GM21576 (cell line): ENCODE results near the gene PDCD2.
"Not testable (repeated sequence)": the region's sequence is repeated elsewhere in the genome, so short reads cannot be mapped to it uniquely, and the experiment has no call there.

Source experiments
- ATAC-seq: cut with Tn5 transposase; IDR thresholded peaks from one replicate; pipeline ENCODE4 v1.9.1; 2021; ENCODE audit warnings: mild to moderate bottlenecking, moderate library complexity; ENCODE audit not compliant: unreplicated experiment

The PDCD2 gene

DNA sequence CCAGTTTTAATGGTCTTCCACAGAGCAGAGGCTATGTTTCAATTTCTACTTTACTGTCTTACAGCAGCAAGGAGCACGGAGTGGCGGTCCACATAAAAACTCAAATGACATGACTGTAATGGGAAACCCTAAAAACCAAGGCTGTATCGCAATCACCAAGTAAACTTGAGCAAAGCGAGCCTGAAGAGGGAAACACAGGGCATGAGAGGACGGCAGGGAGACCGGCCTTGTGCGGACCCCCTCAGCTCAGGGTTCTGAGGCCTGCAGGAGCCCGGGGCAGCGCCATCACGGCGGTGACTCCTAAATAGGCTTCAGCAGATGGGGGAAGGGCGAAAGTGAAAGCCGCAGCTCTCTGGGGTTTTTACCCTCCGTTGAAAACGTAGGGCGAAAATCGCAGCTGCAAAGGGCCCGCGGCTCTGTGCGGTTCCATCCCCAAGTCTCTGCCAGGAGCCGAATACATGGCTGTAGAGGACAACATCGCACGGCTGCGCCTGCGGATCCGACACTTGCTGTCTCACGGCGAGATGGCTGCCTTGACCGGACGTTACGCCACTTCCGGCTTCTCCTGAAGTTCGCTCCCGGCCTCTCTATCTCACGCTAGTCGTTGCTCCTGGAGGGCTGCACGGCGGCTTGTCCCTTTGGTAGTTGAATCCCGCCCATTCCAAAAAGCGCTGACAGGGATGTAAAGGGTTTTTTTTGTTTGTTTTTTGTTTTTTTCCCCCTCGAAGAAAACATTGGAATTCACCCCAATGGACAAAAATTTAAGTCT is 31.5 kb downstream of the PDCD2 start, which contains the start of gene PSMB1:
PSMB1 (minus strand) TSS at position 543 of the 769 bp plus-strand sequence; CDS start at position 478, 65 bp downstream.
- ATAC-seq, result peak; percentile 65

DNA sequence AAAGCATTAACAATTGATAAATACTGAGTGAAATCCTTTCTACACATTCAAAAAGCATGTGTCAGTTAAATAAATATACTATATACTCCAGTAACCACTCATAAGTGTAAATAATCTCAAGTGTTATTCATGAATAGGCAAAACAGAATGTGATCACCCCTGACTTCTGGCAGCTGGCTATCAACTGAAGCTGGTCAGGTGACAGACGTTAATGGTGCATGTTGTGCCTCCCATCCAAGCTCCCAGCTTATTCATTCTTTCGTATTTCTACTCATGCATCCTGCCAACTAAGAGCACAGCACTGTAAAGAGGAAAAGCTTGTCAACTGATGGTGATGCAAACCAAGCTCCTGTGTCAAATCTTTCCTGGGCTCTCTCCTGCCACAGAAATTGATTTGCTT is 39.0 kb downstream of the PDCD2 start:
- ATAC-seq, result no peak

DNA sequence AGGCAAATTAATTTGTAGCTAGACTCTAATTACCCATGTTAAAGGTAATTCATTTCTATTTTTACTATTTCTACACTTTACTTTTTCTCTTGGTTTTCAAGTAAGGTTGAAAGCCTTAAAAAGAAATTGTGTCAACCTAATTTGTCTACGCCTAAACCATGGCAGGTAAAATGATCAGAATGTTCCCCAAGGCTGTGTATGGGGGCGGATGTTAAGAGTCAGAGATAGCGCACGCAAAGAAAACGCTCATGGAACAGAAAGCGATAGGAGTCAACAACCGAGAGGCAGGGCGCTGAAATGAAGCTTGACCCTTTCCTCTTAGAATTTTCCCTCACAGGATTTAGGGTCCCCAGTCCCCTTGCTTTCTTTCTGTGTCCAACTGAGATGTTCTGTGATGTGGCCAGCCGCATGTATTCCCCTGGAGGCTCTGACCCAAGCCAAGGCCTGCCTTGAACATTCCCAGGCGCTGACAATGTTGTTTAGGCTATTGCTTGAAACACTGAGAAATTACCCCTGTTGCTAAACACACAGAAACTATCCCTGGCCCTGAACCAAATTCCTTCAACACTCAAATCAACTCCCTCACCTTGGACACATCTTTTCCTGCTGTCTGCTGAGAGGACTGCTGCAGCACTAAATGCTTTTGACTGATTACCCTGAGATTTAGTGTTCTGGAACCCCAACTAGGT is 42.3 kb downstream of the PDCD2 start:
- no peak for ATAC-seq

DNA sequence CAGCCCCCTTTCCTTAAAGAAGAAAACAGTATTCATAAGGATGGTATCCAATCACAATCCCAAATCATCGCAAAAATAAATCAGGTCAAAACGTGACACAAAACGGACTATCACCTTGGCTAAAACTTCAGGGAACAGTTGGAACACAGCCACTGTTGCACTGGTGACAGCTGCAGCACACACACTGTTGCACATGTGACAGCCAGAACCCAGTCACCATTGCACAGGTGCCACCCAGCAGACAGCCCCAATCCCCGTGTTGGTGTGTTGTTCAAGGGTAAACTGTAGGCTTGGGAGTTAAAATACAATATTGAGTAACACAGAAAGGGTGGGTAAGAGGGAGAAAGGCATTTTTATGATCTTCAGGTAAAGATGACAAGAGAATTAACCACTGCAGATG is 47.1 kb downstream of the PDCD2 start:
- no peak for ATAC-seq

DNA sequence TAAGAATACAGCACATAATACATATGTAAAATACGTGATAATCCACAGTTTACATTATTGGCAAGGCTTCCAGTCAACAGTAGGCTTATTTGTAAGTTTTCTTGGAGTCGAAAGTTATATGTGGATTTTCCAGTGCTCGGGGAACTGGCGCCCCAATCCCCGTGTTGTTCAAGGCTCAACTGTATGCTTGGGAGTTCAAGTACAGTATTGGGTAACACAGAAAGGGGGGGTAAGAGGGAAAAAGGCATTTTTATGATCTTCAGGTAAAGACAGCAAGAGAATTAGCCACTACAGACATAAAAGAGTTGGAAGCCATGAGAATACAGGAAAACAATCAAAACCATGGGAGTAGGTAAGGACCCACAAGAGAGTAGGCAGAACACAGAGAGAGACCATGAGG is 47.8 kb downstream of the PDCD2 start:
- no peak for ATAC-seq

DNA sequence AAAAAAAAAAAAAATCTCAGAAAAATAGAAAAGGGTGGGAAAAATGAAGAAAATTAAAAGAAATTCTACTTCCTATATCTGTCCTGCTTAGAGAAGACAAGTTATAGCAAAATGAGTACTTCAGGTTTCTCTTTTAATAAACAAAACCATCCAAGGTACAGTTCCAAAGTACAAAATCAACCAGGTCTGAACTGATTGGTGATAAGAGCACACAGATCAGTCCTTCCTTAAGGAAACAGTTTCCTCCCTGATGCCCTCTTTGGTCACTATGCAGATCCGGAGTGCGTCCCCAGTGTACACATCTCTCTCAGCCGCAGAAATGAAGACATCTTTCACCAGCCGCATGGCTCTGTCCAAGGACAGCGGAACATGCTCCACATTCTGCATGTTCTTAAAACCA is 49.4 kb downstream of the PDCD2 start:
- no peak for ATAC-seq

DNA sequence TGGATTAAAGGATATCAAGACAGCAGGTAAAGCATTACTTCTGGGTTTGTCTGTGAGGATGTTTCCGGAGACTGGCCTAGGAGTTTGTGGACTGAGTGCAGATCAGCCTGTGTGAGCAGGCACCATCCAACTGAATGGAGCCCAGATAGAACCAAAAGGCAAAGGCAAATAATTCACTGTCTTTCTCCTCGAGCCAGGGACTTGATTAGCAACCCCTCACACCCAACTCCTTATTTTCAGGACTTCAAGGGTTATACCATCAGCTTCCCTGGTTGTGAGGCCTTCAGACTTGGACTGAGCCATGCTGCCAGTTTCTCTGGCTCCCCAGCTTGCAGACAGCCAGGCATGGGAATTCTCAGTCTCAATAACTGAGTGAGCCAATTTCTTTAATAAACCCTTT is 50.6 kb downstream of the PDCD2 start:
- ATAC-seq, result no peak

DNA sequence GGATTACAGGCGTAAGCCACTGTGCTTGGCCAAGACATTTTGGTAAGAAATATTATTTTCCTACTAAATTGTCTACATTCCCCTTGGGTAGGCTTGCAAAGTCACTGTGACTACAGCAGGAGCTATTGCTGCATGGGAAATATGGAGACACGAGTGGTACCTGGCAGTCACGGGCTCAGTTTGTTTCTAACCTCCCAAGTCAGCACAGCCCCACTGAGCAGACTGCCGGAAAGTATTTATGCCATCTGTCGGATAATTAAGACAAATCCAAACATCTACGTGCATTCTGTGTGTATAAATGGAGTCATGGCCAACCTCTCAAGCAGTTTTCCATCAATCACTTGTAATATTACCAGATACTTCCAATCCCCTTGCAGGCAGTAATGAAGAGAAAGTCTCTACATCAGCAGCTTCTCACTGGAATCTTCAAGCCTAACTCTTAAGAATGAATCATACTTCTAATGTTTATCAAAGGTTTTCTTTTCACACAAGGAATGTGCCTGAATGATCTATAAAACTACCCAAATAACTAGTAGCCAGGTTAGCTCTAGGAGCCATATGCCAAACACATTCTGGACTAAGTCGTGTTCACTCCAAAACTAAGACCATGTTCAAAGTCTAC is 51.5 kb downstream of the PDCD2 start:
- ATAC-seq, result no peak

DNA sequence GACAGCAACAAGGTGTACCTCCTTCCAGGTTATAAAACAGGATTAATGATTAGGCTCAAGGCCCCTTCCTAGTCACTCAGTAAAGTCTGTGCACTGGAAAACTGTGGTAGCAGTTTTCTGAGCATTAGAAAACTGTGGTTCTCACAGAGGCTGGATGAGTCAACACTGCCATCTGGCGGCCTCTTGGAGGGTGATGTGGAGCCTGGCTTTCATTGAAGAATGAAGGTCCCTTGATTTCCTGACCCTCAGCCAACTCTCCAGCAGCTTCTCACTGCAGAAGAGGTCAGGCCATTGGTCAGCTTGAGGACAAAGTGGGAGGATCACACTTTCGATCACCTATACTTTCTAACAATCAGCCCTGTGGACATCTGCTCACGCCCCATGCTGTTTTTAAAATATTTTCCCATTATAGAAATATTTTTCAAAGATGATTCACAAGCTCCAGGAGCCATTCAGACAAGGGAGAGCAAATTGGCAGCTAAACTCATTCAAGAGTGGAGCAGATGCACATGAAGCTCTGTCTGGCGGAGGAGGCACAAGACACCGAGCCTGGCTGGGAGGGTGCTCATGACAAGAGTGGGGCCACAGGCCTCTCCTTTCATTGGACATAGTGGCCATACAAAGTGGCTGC is 54.5 kb downstream of the PDCD2 start:
- peak; percentile 63 for ATAC-seq

DNA sequence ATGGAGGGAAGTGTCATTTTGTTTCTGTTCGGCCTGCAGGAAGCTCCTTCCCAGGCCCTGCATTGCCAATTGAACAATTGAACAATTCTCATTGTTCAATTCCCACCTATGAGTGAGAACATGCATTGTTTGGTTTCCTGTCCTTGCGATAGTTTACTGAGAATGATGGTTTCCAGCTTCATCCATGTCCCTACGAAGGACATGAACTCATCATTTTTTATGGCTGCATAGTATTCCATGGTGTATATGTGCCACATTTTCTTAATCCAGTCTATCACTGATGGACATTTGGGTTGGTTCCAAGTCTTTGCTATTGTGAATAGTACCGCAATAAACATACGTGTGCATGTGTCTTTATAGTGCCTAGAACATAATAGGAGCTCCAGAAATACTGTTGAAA is 56.4 kb downstream of the PDCD2 start:
- not testable (repeated sequence) for ATAC-seq

DNA sequence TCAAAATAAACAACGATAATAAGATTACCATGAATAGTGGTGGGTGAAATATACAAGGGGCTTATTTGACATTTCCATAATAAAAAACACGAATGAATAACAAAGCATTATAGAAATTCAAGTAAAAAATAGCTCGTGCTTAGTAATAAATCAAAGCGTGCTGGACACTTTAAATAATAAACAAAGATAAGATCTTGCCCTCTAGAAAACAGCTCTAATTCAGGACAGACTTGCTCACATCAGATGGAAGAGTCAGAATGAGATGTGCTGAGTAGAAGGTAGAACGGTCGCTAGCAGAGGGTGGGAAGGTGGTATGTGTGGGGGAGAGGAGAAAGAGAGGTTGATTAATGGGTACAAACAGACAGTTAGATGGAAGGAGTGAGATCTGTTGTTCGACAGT is 58.6 kb downstream of the PDCD2 start:
- ATAC-seq, result no peak
